Activated CD4-positive, CD25-positive, alpha-beta regulatory T cell treated with anti-CD3 and anti-CD28 coated beads, Interleukin-2, amount 50 U/mL, for 16 hours (primary cell): Measurements from ENCODE around the gene LONP1.

Experiments used
- DNase-seq: peaks from one replicate; pipeline ENCODE4 v3.0.0-alpha.2; 2020; ENCODE audit warnings: low read depth, low spot score

LONP1 gene

DNA sequence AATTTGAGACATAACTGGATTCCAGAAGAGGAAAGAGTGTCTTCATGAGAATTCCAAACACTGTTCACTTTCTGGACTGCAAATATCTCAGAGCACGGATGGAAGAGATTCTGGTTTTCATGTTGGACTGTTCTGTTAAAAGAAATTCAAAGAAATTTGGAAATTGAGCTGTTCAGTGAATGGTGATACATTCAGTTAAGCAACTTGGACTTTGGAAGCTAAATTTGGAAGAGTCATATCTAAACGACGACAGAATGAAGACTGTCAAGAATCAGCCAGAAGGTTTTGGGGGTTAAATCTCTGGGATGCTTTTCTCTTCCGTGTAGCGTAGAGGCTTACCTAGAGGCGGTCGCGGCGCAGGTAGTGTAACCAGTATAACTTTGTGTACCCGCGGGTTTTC is 71.5 kb downstream of the LONP1 start:
- no peak for DNase-seq

DNA sequence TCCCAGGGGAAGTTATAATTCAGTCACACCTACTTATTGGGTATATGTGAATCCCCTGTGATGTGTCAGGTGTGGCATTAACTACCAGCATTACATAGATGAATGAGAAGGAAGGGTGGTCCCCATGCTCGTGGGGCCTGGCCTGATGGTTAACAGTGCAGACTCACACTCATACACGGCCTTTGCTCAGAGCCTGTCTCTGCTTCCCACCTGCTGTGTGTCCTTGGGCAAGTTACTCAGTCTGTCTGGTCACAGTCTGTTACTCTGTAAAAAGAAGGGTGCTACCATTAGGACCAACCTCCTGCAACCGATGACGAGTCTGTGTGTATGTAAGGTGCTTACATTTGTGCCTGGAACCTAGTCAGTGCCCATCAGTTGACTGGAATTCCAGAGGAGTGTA is 73.2 kb downstream of the LONP1 start:
- DNase-seq = no peak

DNA sequence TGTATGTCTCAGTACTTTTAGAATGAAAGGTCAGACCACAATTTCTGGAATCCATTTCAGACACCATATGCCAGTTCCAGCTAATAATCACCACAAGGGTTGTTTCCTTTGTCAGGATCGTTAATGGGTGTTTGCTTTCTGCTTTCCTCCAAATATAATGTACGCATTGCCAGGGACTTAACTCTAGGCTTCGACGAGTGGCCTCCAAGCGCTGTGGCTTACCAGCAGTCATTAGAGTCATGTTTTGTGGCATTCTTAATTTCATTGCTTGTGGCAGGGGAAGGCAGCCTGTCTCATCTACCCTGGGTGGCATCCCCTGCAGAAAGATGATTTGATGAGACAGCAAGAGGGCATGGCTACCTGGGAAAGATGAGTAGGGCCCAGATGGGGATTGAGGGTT is 74.5 kb downstream of the LONP1 start:
- DNase-seq = no peak

- DNase-seq = no peak
Observed at GRCh38 chr19:5644037-5644436, 75.9 kb downstream of the LONP1 start.

DNA sequence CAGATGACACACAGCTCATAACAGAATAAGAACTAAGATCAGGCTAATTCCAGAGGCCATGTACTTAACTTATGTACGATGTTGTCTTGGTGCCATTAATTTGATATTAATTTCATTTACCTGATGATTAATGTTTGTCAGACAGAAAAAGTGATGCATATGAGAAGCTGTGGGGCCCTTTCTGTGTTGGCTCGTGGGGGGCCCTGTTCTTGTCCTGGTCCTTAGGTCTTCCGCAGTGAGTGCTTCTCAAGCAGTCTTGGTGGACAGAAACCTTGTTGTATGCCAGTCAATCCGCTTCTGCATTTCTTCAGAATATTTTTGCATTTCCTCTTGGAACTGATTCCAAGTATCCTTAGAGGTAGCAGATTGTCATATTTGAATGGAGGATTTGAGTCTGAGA is 76.9 kb downstream of the LONP1 start:
- no peak for DNase-seq

- no peak for DNase-seq
Observed at GRCh38 chr19:5642204-5642603, 77.7 kb downstream of the LONP1 start.
